ENCODE measurements around the gene CCT6B. TPM values are rescaled to one million over a fixed set of nuclear protein-coding genes. Genes with fewer than 3 reads are reported as not detected.

The CCT6B gene
- total RNA-seq, 1 experiment from 2014 or later = 1.1 TPM

GRCh38 chr17:34895383-34895782 lies 65.9 kb downstream of the CCT6B start:
- no peaks in the 10 kb centered on the region for H3K4me1 ChIP-seq (ENCODE audit: control insufficient read depth in 1 of 2, insufficient read depth in 2 of 2, low read length in 2 of 2)
- H3K27me3 ChIP-seq (ENCODE audit: insufficient read depth, low read length) = peaks cover 62% of the 10 kb centered on the region
- no peak overlapping the region for H3K9ac ChIP-seq (ENCODE audit: low read length)
- BruUV-seq (replicated peaks) = no TSS peak
- H3K27ac ChIP-seq (ENCODE audit: low read depth, low read length) = no peak overlapping the region
- ChIA-PET CTCF (interaction anchor here (3.8 kb wide), 1 partner anchor 352 kb away, joined by 20 read pairs; no protein-coding TSS in a partner anchor), POLR2A (no interaction called here), RAD21 (ENCODE audit: low non-redundant PET in 1 of 2, low total read pairs in 2 of 2, uncharacterized antibody in 2 of 2, unreplicated experiment in 2 of 2) (no interaction called here)
- H3K79me2 ChIP-seq (ENCODE audit: insufficient read depth, low read length) = no peaks in the 10 kb centered on the region
- no peaks in the 10 kb centered on the region for H3K36me3 ChIP-seq (ENCODE audit: control insufficient read depth in 1 of 2, insufficient read depth in 2 of 2, low read length in 2 of 2)
- H3K4me3 ChIP-seq (replicated peaks in 1 of 2; ENCODE audit: low read depth in 1 of 2, low read length in 2 of 2) = no peak overlapping the region
- TF ChIP-seq EZH2 (IDR thresholded peaks at IDR 0.05) (no peak), REST (IDR thresholded peaks at IDR 0.05; ENCODE audit: low read depth) (peak; percentile 26)
- ATAC-seq (no peak), DNase-seq (ENCODE audit: low read depth, low spot score) (no peak)
- no peak overlapping the region for H2AFZ ChIP-seq (ENCODE audit: low read depth, low read length, poor library complexity, severe bottlenecking)
- H3K9me3 ChIP-seq (ENCODE audit: control insufficient read depth in 1 of 2, insufficient read depth in 1 of 2, low read depth in 1 of 2, low read length in 2 of 2) = no peaks in the 10 kb centered on the region
- H4K20me1 ChIP-seq (ENCODE audit: insufficient read depth) = no peaks in the 10 kb centered on the region
- intact Hi-C loops (cut with micrococcal nuclease) = no loop called here
- H3K4me2 ChIP-seq (ENCODE audit: low read length) = no peak overlapping the region
- H3K9me2 ChIP-seq (ENCODE audit: insufficient read depth) = no peaks in the 10 kb centered on the region

- no peaks in the 10 kb centered on the region for H4K20me1 ChIP-seq (ENCODE audit: insufficient read depth)
- intact Hi-C loops (cut with micrococcal nuclease) = no loop called here
- ATAC-seq (no peak), DNase-seq (ENCODE audit: low read depth, low spot score) (no peak)
- no peak overlapping the region for H3K4me3 ChIP-seq (replicated peaks in 1 of 2; ENCODE audit: low read depth in 1 of 2, low read length in 2 of 2)
- H3K9me2 ChIP-seq (ENCODE audit: insufficient read depth) = no peaks in the 10 kb centered on the region
- H3K79me2 ChIP-seq (ENCODE audit: insufficient read depth, low read length) = no peaks in the 10 kb centered on the region
- no peaks in the 10 kb centered on the region for H3K9me3 ChIP-seq (ENCODE audit: control insufficient read depth in 1 of 2, insufficient read depth in 1 of 2, low read depth in 1 of 2, low read length in 2 of 2)
- no TSS peak for BruUV-seq (replicated peaks)
- no peak overlapping the region for H3K9ac ChIP-seq (ENCODE audit: low read length)
- CTCF ChIA-PET = interaction anchor here (3.8 kb wide), 1 partner anchor 352 kb away, joined by 20 read pairs; no protein-coding TSS in a partner anchor
- H3K4me2 ChIP-seq (ENCODE audit: low read length) = no peak overlapping the region
- no peak overlapping the region for H3K27ac ChIP-seq (ENCODE audit: low read depth, low read length)
- no peaks in the 10 kb centered on the region for H3K4me1 ChIP-seq (ENCODE audit: control insufficient read depth in 1 of 2, insufficient read depth in 2 of 2, low read length in 2 of 2)
- no peak overlapping the region for H2AFZ ChIP-seq (ENCODE audit: low read depth, low read length, poor library complexity, severe bottlenecking)
- TF ChIP-seq CTCF (IDR thresholded peaks at IDR 0.05 in 2 of 3, conservative IDR thresholded peaks at IDR 0.05 in 1 of 3; ENCODE audit: borderline replicate concordance in 1 of 3, insufficient read depth in 1 of 3, low read depth in 2 of 3, low read length in 2 of 3) (no peak), ATF3 (IDR thresholded peaks at IDR 0.05) (no peak), CBX3 (IDR thresholded peaks at IDR 0.05; ENCODE audit: low read depth) (no peak)
- no peaks in the 10 kb centered on the region for H3K36me3 ChIP-seq (ENCODE audit: control insufficient read depth in 1 of 2, insufficient read depth in 2 of 2, low read length in 2 of 2)
- H3K27me3 ChIP-seq (ENCODE audit: insufficient read depth, low read length) = peaks cover 61% of the 10 kb centered on the region
- POLR2A ChIA-PET = no interaction called here
- RAD21 ChIA-PET (ENCODE audit: low non-redundant PET in 1 of 2, low total read pairs in 2 of 2, uncharacterized antibody in 2 of 2, unreplicated experiment in 2 of 2) = no interaction called here
Measured at GRCh38 chr17:34894964-34895363, 66.3 kb downstream of the CCT6B start.
